Gastroesophageal sphincter (tissue), 3 donors: ENCODE data around the gene RAPGEF5.

Experiments used
- CTCF ChIP-seq, 4 experiments: fragments of 200-600 bp in 2 of 4; fragments of 450-650 bp in 2 of 4; sonication (generic) in 1 of 4; IDR thresholded peaks; one replicate each; pipeline ENCODE4 v1.5.1; 2017 to 2019; ENCODE audit warnings: antibody characterized with exemption in 4 of 4, mild to moderate bottlenecking in 2 of 4, moderate library complexity in 2 of 4
- EP300 ChIP-seq: sonication (generic); formaldehyde crosslinking; IDR thresholded peaks from one replicate; pipeline ENCODE4 v1.6.1; 2017; ENCODE audit warnings: antibody characterized with exemption, mild to moderate bottlenecking
- POLR2A ChIP-seq, 2 donors: fragments of 450-650 bp; IDR thresholded peaks; one replicate each; pipeline ENCODE4 v1.6.1; 2017; ENCODE audit warnings: antibody characterized with exemption in 2 of 2, mild to moderate bottlenecking in 2 of 2, moderate library complexity in 1 of 2

GRCh38 chr7:22179442-22179879 is 177.5 kb downstream of the RAPGEF5 start:
- TF ChIP-seq CTCF (IDR thresholded peaks at IDR 0.05): no peak
- TF ChIP-seq EP300: no peak
- no peak for TF ChIP-seq POLR2A (IDR thresholded peaks at IDR 0.05)
